IPS-NIHi11 (cell line): ENCODE data around the gene CNPPD1.
"Not testable (repeated sequence)": the region's sequence is repeated elsewhere in the genome, so short reads cannot be mapped to it uniquely, and the experiment has no call there.

Experiments used
- DNase-seq: peaks from one replicate; pipeline ENCODE4 v3.0.0; 2012; ENCODE audit warnings: mixed read lengths, low spot score

The CNPPD1 gene

GRCh38 chr2:219207884-219208740 is 31.4 kb upstream of the CNPPD1 start:
- no peak for DNase-seq

- no peak for DNase-seq
Observed at GRCh38 chr2:219207134-219207883, 30.6 kb upstream of the CNPPD1 start.

GRCh38 chr2:219206328-219207133 is 29.8 kb upstream of the CNPPD1 start, which contains the start of gene ZFAND2B:
ZFAND2B (plus strand) TSS chr2:219206782; CDS start chr2:219206988, 206 bp downstream.
- DNase-seq, result peak; percentile 100

- no peak for DNase-seq
Observed at GRCh38 chr2:219205981-219206327, 29.2 kb upstream of the CNPPD1 start.

- no peak for DNase-seq
Observed at GRCh38 chr2:219205165-219205538, 28.4 kb upstream of the CNPPD1 start.

GRCh38 chr2:219204425-219205164 is 27.9 kb upstream of the CNPPD1 start:
- DNase-seq, result no peak

- not testable (repeated sequence) for DNase-seq
Observed at GRCh38 chr2:219201331-219201730, 24.6 kb upstream of the CNPPD1 start.

- DNase-seq, result not testable (repeated sequence)
Observed at GRCh38 chr2:219200502-219201326, 24.0 kb upstream of the CNPPD1 start.

GRCh38 chr2:219199470-219200211 is 22.9 kb upstream of the CNPPD1 start:
- DNase-seq, result no peak

GRCh38 chr2:219198974-219199373 is 22.2 kb upstream of the CNPPD1 start:
- no peak for DNase-seq

- DNase-seq, result no peak
Observed at GRCh38 chr2:219197388-219197787, 20.7 kb upstream of the CNPPD1 start.

GRCh38 chr2:219186754-219187456 is 10.2 kb upstream of the CNPPD1 start:
- DNase-seq, result no peak

- DNase-seq, result no peak
Observed at GRCh38 chr2:219184121-219184520, 7.4 kb upstream of the CNPPD1 start.

- no peak for DNase-seq
Observed at GRCh38 chr2:219183151-219183772, 6.5 kb upstream of the CNPPD1 start.

- no peak for DNase-seq
Observed at GRCh38 chr2:219182331-219183150, 5.8 kb upstream of the CNPPD1 start.

GRCh38 chr2:219181531-219181930 is 4.8 kb upstream of the CNPPD1 start:
- DNase-seq, result no peak

- DNase-seq, result no peak
Observed at GRCh38 chr2:219180961-219181360, 4.2 kb upstream of the CNPPD1 start.
